HEK293 (cell line): ENCODE data around the gene KRTAP10-12.

Experiments
- CTCF ChIA-PET: fragments of 350-600 bp; formaldehyde crosslinking; extraction: SDS; loops from one replicate; lab custom pipeline; 2021; ENCODE audit warnings: antibody characterized with exemption; lab: Yijun Ruan, JAX
- POLR2A ChIA-PET: fragments of 300-600 bp; formaldehyde crosslinking; extraction: SDS; loops from one replicate; lab custom pipeline; 2020; ENCODE audit warnings: antibody characterized with exemption, inconsistent platforms; lab: Yijun Ruan, JAX
- H3K27ac ChIP-seq: fragments of 200-500 bp; sonication (Bioruptor generic); 2 replicates; pipeline ENCODE4 v1.5.1; 2014; ENCODE audit warnings: low read depth, low read length, control low read depth, inconsistent platforms; ENCODE audit errors: extremely low read depth
- H3K36me3 ChIP-seq, 2 experiments: fragments of 200-500 bp in 1 of 2; sonication (Bioruptor generic) in 1 of 2; 1 replicate in 1 of 2; 2 replicates in 1 of 2; pipeline ENCODE4 v1.5.1; 2014 to 2017; ENCODE audit warnings: inconsistent platforms in 2 of 2, low read length in 2 of 2; ENCODE audit not compliant: control insufficient read depth in 2 of 2, insufficient read depth in 1 of 2
- H3K4me1 ChIP-seq: fragments of 200-500 bp; sonication (Bioruptor generic); 2 replicates; pipeline ENCODE4 v1.5.1; 2014; ENCODE audit warnings: mild to moderate bottlenecking, low read length, inconsistent platforms; ENCODE audit not compliant: control insufficient read depth, insufficient read depth
- H3K4me3 ChIP-seq: 2 replicates; pipeline ENCODE4 v1.5.1; 2011; ENCODE audit warnings: low read depth, mild to moderate bottlenecking, control low read depth, low read length, moderate library complexity
- H3K9me3 ChIP-seq: fragments of 200-500 bp; sonication (Bioruptor generic); 2 replicates; pipeline ENCODE4 v1.5.1; 2014; ENCODE audit warnings: low read depth, low read length, inconsistent platforms; ENCODE audit not compliant: control insufficient read depth, insufficient read depth
- AEBP2 ChIP-seq: fragments of 450-650 bp; formaldehyde crosslinking; IDR thresholded peaks from 2 replicates; pipeline ENCODE4 v1.5.1; 2016; ENCODE audit warnings: missing biosample characterization, missing genetic modification characterization, borderline replicate concordance
- INSM2 ChIP-seq: fragments of 450-650 bp; formaldehyde crosslinking; IDR thresholded peaks from 2 replicates; pipeline ENCODE4 v1.5.1; 2016; ENCODE audit warnings: missing biosample characterization, missing genetic modification characterization
- SCRT2 ChIP-seq: fragments of 450-650 bp; formaldehyde crosslinking; IDR thresholded peaks from 2 replicates; pipeline ENCODE4 v1.5.1; 2016; ENCODE audit warnings: missing biosample characterization, missing genetic modification characterization
- ZBTB6 ChIP-seq: fragments of 450-650 bp; formaldehyde crosslinking; IDR thresholded peaks from 2 replicates; pipeline ENCODE4 v1.5.1; 2017; ENCODE audit warnings: missing biosample characterization, missing genetic modification characterization
- ZFP3 ChIP-seq: fragments of 450-650 bp; formaldehyde crosslinking; IDR thresholded peaks from 2 replicates; pipeline ENCODE4 v1.5.1; 2016; ENCODE audit warnings: low read depth, missing biosample characterization, missing genetic modification characterization
- ZFP41 ChIP-seq: fragments of 450-650 bp; formaldehyde crosslinking; IDR thresholded peaks from 2 replicates; pipeline ENCODE4 v1.5.1; 2016; ENCODE audit warnings: missing biosample characterization, missing genetic modification characterization, borderline replicate concordance
- ZIC2 ChIP-seq: fragments of 450-650 bp; formaldehyde crosslinking; IDR thresholded peaks from 2 replicates; pipeline ENCODE4 v1.5.1; 2016; ENCODE audit warnings: missing biosample characterization, missing genetic modification characterization
- ZNF169 ChIP-seq: fragments of 450-650 bp; formaldehyde crosslinking; IDR thresholded peaks from 2 replicates; pipeline ENCODE4 v1.5.1; 2016; ENCODE audit warnings: missing biosample characterization, missing genetic modification characterization
- ZNF37A ChIP-seq: fragments of 450-650 bp; IDR thresholded peaks from 2 replicates; pipeline ENCODE4 v1.5.1; 2018; ENCODE audit warnings: missing biosample characterization, missing genetic modification characterization
- ZNF433 ChIP-seq: fragments of 450-650 bp; formaldehyde crosslinking; IDR thresholded peaks from 2 replicates; pipeline ENCODE4 v1.5.1; 2016; ENCODE audit warnings: missing biosample characterization, missing genetic modification characterization, low read depth
- ZNF513 ChIP-seq: fragments of 450-650 bp; IDR thresholded peaks from 2 replicates; pipeline ENCODE4 v1.5.1; 2018; ENCODE audit warnings: missing biosample characterization, missing genetic modification characterization
- ZNF521 ChIP-seq: fragments of 450-650 bp; formaldehyde crosslinking; IDR thresholded peaks from 2 replicates; pipeline ENCODE4 v1.5.1; 2017; ENCODE audit warnings: missing biosample characterization, mild to moderate bottlenecking, missing genetic modification characterization
- ZNF600 ChIP-seq: fragments of 450-650 bp; formaldehyde crosslinking; IDR thresholded peaks from 2 replicates; pipeline ENCODE4 v1.5.1; 2016; ENCODE audit warnings: missing biosample characterization, missing genetic modification characterization
- ZNF658 ChIP-seq: fragments of 450-650 bp; formaldehyde crosslinking; IDR thresholded peaks from 2 replicates; pipeline ENCODE4; 2016; ENCODE audit warnings: missing biosample characterization, missing genetic modification characterization
- ZNF707 ChIP-seq: fragments of 450-650 bp; formaldehyde crosslinking; IDR thresholded peaks from 2 replicates; pipeline ENCODE4 v1.5.1; 2016; ENCODE audit warnings: missing biosample characterization, missing genetic modification characterization
- TF ChIP-seq, protein P1 (sequence below): fragments of 450-650 bp; formaldehyde crosslinking; conservative IDR thresholded peaks from 2 replicates; pipeline ENCODE4 v1.5.1; 2016; ENCODE audit warnings: low read depth, missing biosample characterization, missing genetic modification characterization

KRTAP10-12 gene

DNA sequence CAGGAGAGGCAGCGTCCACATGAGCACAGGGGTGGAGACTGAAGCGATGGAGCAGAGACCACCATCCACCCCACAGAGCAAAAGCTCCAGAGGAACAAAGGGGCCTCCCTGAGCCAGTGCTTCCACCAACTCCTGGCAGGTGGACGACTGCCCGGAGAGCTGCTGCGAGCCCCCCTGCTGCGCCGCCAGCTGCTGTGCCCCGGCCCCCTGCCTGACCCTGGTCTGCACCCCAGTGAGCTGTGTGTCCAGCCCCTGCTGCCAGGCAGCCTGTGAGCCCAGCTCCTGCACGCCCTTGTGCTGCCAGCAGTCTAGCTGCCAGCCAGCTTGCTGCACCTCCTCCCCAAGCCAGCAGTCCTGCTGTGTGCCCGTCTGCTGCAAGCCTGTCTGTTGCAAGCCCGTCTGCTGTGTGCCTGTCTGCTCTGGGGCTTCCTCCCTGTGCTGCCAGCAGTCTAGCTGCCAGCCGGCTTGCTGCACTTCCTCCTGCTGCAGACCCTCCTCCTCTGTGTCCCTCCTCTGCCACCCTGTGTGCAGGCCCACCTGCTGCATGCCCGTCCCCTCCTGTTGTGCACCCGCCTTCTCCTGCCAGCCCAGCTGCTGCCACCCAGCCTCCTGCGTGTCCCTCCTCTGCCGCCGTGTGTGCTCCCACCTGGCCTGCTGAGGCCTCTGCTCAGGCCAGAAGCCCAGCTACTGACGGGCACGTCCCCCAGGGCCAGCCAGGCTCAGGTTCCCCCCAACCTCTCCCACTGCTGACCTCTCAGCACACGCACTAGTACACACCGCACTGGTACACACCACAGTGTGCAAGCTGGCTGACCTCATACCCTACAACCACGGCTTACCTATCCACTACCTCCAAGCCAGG is 5.4 kb downstream of the KRTAP10-12 start:
- Histone ChIP-seq H3K9me3 (no peaks in the 10 kb centered on the region), H3K36me3 (no peaks in the 10 kb centered on the region), H3K4me3 (no peak overlapping the region), H3K27ac (no peak overlapping the region), H3K4me1 (no peaks in the 10 kb centered on the region)
- POLR2A ChIA-PET = no interaction called here
- TF ChIP-seq ZNF433 (tag by site-specific recombination) (no peak), ZIC2 (peak; percentile 77), ZNF600 (tag by site-specific recombination) (no peak), ZNF707 (tag by site-specific recombination) (no peak), ZNF169 (tag by site-specific recombination) (no peak), ZBTB6 (tag by site-specific recombination) (no peak), ZNF37A (no peak), ZFP3 (no peak), SCRT2 (0 out of 2 replicates have a peak, but pooled peaks have one; percentile 17), AEBP2 (tag by site-specific recombination) (no peak), ZNF513 (tag by site-specific recombination) (no peak), ZFP41 (tag by site-specific recombination) (no peak), INSM2 (tag by site-specific recombination) (no peak), ZNF521 (tag by site-specific recombination) (no peak), ZNF658 (no peak)
- TF ChIP-seq, protein P1, sequence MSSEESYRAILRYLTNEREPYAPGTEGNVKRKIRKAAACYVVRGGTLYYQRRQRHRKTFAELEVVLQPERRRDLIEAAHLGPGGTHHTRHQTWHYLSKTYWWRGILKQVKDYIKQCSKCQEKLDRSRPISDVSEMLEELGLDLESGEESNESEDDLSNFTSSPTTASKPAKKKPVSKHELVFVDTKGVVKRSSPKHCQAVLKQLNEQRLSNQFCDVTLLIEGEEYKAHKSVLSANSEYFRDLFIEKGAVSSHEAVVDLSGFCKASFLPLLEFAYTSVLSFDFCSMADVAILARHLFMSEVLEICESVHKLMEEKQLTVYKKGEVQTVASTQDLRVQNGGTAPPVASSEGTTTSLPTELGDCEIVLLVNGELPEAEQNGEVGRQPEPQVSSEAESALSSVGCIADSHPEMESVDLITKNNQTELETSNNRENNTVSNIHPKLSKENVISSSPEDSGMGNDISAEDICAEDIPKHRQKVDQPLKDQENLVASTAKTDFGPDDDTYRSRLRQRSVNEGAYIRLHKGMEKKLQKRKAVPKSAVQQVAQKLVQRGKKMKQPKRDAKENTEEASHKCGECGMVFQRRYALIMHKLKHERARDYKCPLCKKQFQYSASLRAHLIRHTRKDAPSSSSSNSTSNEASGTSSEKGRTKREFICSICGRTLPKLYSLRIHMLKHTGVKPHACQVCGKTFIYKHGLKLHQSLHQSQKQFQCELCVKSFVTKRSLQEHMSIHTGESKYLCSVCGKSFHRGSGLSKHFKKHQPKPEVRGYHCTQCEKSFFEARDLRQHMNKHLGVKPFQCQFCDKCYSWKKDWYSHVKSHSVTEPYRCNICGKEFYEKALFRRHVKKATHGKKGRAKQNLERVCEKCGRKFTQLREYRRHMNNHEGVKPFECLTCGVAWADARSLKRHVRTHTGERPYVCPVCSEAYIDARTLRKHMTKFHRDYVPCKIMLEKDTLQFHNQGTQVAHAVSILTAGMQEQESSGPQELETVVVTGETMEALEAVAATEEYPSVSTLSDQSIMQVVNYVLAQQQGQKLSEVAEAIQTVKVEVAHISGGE = no peak
- CTCF ChIA-PET = no interaction called here
